Astrocyte of the spinal cord (primary cell): ENCODE data around the gene PROSER1.
A peak's percentile ranks its signal among the peaks of the same experiment; 100 is the strongest.
"Not testable (repeated sequence)": the region's sequence is repeated elsewhere in the genome, so short reads cannot be mapped to it uniquely, and the experiment has no call there.

Experiments used
- DNase-seq: peaks from one replicate; pipeline ENCODE4 v3.0.0; 2011; ENCODE audit warnings: low read depth, low spot score
- H3K4me3 ChIP-seq: 2 replicates; pipeline ENCODE4 v1.5.1; 2011; ENCODE audit warnings: low read depth, mild to moderate bottlenecking, low read length, moderate library complexity
- CTCF ChIP-seq: IDR thresholded peaks from 2 replicates; pipeline ENCODE4 v1.5.1; 2012; ENCODE audit warnings: low read depth, mild to moderate bottlenecking, low read length, inconsistent platforms
- in situ Hi-C: cut with HindIII; loops from 2 replicates; pipeline ENCODE4 v1.10.0; 2017; ENCODE audit warnings: low sequenced_read_pairs

PROSER1 gene

GRCh38 chr13:39016087-39016486 lies 21.8 kb downstream of the PROSER1 start:
- H3K4me3 ChIP-seq = no peak overlapping the region
- in situ Hi-C loops = no loop called here
- TF ChIP-seq CTCF = no peak
- DNase-seq = no peak

- in situ Hi-C loops = no loop called here
- TF ChIP-seq CTCF = no peak
- no peak for DNase-seq
- no peak overlapping the region for H3K4me3 ChIP-seq
These were observed 24.4 kb downstream of the PROSER1 start for GRCh38 chr13:39013462-39013861.

GRCh38 chr13:39012608-39013007 lies 25.3 kb downstream of the PROSER1 start:
- DNase-seq = no peak
- no peak overlapping the region for H3K4me3 ChIP-seq
- peak; percentile 20 for TF ChIP-seq CTCF
- in situ Hi-C loops = no loop called here

DNA sequence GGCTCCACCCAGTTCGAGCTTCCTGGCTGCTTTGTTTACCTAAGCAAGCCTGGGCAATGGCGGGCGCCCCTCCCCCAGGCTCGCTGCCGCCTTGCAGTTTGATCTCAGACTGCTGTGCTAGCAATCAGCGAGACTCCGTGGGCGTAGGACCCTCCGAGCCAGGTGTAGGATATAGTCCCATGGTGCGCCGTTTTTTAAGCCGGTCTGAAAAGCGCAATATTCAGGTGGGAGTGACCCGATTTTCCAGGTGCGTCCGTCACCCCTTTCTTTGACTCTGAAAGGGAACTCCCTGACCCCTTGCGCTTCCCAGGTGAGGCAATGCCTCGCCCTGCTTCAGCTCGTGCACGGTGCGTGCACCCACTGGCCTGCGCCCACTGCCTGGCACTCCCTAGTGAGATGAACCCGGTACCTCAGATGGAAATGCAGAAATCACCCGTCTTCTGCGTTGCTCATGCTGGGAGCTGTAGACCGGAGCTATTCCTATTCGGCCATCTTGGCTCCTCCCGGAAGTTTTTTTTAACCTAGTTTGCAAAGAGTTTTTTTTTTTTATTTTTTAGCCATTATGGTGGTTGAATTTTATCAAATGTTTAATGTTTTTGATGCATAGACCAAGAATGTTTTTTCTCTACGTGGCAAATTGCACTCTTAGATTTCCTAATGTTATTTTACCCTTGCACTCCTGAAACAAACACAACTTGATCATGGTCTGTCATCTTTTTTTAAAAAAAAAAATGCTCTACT lies 31.3 kb downstream of the PROSER1 start:
- H3K4me3 ChIP-seq, DNase-seq, in situ Hi-C loops: not testable (repeated sequence)

DNA sequence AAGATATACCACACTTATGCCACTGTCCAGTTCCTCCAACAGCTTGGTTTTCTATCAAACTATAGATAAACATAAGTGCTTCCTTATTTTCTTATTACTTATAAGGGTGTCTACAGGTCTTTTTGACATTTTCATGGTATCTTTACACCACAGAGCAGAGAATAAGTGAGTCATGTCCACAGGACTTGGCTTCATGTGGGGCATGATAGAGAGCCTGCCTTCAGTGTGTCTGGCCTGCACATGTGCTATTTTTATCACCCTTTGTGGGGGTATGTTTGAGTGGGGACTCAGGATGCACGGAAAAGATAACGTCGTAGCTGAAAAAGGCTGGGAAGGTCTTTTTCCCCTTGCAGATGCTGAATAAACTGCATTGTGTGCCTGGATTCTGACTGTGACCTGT lies 39.1 kb downstream of the PROSER1 start:
- no peak for DNase-seq
- no peak for TF ChIP-seq CTCF
- in situ Hi-C loops = no loop called here

GRCh38 chr13:38993381-38993780 lies 44.5 kb downstream of the PROSER1 start:
- DNase-seq = no peak
- no peak overlapping the region for H3K4me3 ChIP-seq
- in situ Hi-C loops = no loop called here
- TF ChIP-seq CTCF = no peak

More for the DNA sequence above, 39.1 kb downstream of the PROSER1 start:
- H3K4me3 ChIP-seq = no peak overlapping the region

DNA sequence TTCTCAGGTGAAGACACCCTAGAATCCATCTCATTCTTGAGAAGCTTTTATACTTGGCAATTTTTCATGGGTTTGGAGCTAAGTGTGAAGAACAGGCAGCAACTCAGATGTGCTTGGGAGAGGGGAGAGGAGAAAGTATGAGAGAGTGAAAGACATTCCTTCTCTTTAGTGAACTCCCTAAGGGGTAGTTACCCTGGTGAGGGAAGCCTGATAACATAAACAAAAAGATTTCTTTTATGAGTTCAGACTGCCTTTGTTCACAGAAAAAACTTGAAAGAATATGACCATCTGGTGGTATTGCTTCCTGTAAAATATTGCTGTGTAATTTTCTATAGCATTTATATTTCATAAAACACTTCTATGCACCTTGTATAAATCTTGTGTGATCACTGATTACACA lies 47.2 kb downstream of the PROSER1 start, which contains the start of gene STOML3:
STOML3 (minus strand) TSS at position 139 of the 400 bp plus-strand sequence; CDS start at position 29, 110 bp downstream.
- peak; percentile 20 for DNase-seq
- TF ChIP-seq CTCF = no peak
- no peak within 1 kb of the TSS for H3K4me3 ChIP-seq
- in situ Hi-C loops = no loop called here
